H1 (cell line): ENCODE measurements around the gene SYP. TPM values are rescaled to one million over a fixed set of nuclear protein-coding genes. Genes with fewer than 3 reads are reported as not detected.
"Not testable (repeated sequence)": the region's sequence is repeated elsewhere in the genome, so short reads cannot be mapped to it uniquely, and the experiment has no call there.

Source experiments
- CTCF ChIA-PET: fragments of 300-600 bp; sonication (Branson Sonifier 250); formaldehyde crosslinking; loops from one replicate; lab custom pipeline; 2021; ENCODE audit not compliant: partially characterized antibody; lab: Charles Lee
- POLR2A ChIA-PET: fragments of 300-600 bp; sonication (Branson Sonifier 250); formaldehyde crosslinking; loops from one replicate; lab custom pipeline; 2021; ENCODE audit warnings: inconsistent platforms; ENCODE audit not compliant: partially characterized antibody; lab: Charles Lee
- DNase-seq, 2 experiments: peaks; one replicate each; pipeline versions ENCODE4 v3.0.0 to v3.0.0-alpha.2; 2010 to 2022; ENCODE audit warnings: low spot score in 2 of 2, low read depth in 1 of 2, mixed read lengths in 1 of 2
- FAIRE-seq: peaks from 2 replicates; lab custom pipeline; 2011; peaks lifted over from hg19 to GRCh38; lab: Jason Lieb, UNC
- H2AFZ ChIP-seq: 2 replicates; pipeline ENCODE4 v1.8.1; 2012; ENCODE audit warnings: low read length, inconsistent platforms
- H2AK5ac ChIP-seq: 2 replicates; pipeline ENCODE4 v1.6.1; 2013; ENCODE audit warnings: low read depth, low read length
- H2BK120ac ChIP-seq: replicated peaks from 2 replicates; pipeline ENCODE3; 2013; ENCODE audit warnings: low read depth, low read length, inconsistent platforms
- H2BK12ac ChIP-seq: 2 replicates; pipeline ENCODE4 v1.6.1; 2013; ENCODE audit warnings: low read depth, low read length
- H2BK15ac ChIP-seq: 2 replicates; pipeline ENCODE4 v1.6.1; 2013; ENCODE audit warnings: low read length
- H2BK20ac ChIP-seq: 2 replicates; pipeline ENCODE4 v1.6.1; 2013; ENCODE audit warnings: low read length
- H2BK5ac ChIP-seq: 2 replicates; pipeline ENCODE4 v1.6.1; 2013; ENCODE audit warnings: low read depth, low read length
- H3K14ac ChIP-seq: 2 replicates; pipeline ENCODE4 v1.6.1; 2013; ENCODE audit warnings: inconsistent platforms; ENCODE audit not compliant: insufficient read length
- H3K18ac ChIP-seq: 2 replicates; pipeline ENCODE4 v1.6.1; 2013; ENCODE audit warnings: low read length; ENCODE audit errors: extremely low read depth
- H3K23ac ChIP-seq: 2 replicates; pipeline ENCODE4 v1.6.1; 2013; ENCODE audit warnings: inconsistent platforms; ENCODE audit not compliant: insufficient read length
- H3K23me2 ChIP-seq: 2 replicates; pipeline ENCODE4 v1.6.1; 2013; ENCODE audit warnings: low read depth, low read length
- H3K27ac ChIP-seq: 2 replicates; pipeline ENCODE4 v1.6.1; 2011; ENCODE audit warnings: low read depth, low read length, inconsistent platforms
- H3K27me3 ChIP-seq, 4 experiments: replicated peaks in 1 of 4; 1 replicate in 1 of 4; 2 replicates in 3 of 4; pipeline versions ENCODE4 v1.6.1 to v1.8.1; 2011 to 2013; ENCODE audit warnings: low read length in 3 of 4, mild to moderate bottlenecking in 3 of 4, inconsistent platforms in 2 of 4, mixed read lengths in 2 of 4, moderate library complexity in 1 of 4; ENCODE audit not compliant: control insufficient read depth in 3 of 4, insufficient read depth in 3 of 4; ENCODE audit errors: extremely low read depth in 1 of 4
- H3K36me3 ChIP-seq, 4 experiments: 2 replicates each; pipeline versions ENCODE4 v1.6.1 to v1.8.1; 2011 to 2013; ENCODE audit warnings: mild to moderate bottlenecking in 4 of 4, low read length in 3 of 4, moderate library complexity in 2 of 4, control low read depth in 1 of 4, inconsistent platforms in 1 of 4; ENCODE audit not compliant: insufficient read depth in 4 of 4, control insufficient read depth in 2 of 4
- H3K4ac ChIP-seq: replicated peaks from 2 replicates; pipeline ENCODE3; 2013; ENCODE audit warnings: low read length, low read depth, mixed read lengths, inconsistent platforms; ENCODE audit not compliant: insufficient read length
- H3K4me1 ChIP-seq, 4 experiments: replicated peaks in 1 of 4; 1 replicate in 1 of 4; 2 replicates in 3 of 4; pipeline versions ENCODE4 v1.6.1 to v1.8.1; 2011 to 2013; ENCODE audit warnings: low read length in 3 of 4, inconsistent platforms in 2 of 4, mixed read lengths in 1 of 4; ENCODE audit not compliant: insufficient read depth in 4 of 4, control insufficient read depth in 3 of 4
- H3K4me2 ChIP-seq, 2 experiments: 2 replicates each; pipeline versions ENCODE4 v1.6.1 to v1.8.1; 2011 to 2013; ENCODE audit warnings: low read depth in 2 of 2, low read length in 2 of 2, control low read depth in 1 of 2, inconsistent platforms in 1 of 2, mild to moderate bottlenecking in 1 of 2; ENCODE audit not compliant: insufficient read depth in 1 of 2
- H3K4me3 ChIP-seq, 4 experiments: fragments of 200-600, 300-600 bp in 1 of 4; sonication (generic), shearing (Covaris generic), sonication (Bioruptor Twin) in 1 of 4; 2 replicates each; pipeline versions ENCODE4 v1.5.1 to v1.8.1; 2011 to 2016; ENCODE audit warnings: low read length in 4 of 4, low read depth in 3 of 4, control low read depth in 2 of 4, inconsistent platforms in 2 of 4, mild to moderate bottlenecking in 2 of 4, mixed read lengths in 1 of 4, moderate library complexity in 1 of 4; ENCODE audit not compliant: insufficient read depth in 2 of 4; ENCODE audit errors: extremely low read depth in 1 of 4
- H3K56ac ChIP-seq: replicated peaks from 2 replicates; pipeline ENCODE3; 2013; ENCODE audit warnings: low read depth, mild to moderate bottlenecking, mixed read lengths, low read length, inconsistent platforms; ENCODE audit not compliant: insufficient read length
- H3K79me1 ChIP-seq: 2 replicates; pipeline ENCODE4 v1.6.1; 2013; ENCODE audit warnings: low read depth, low read length, control low read depth
- H3K79me2 ChIP-seq, 2 experiments: 2 replicates each; pipeline versions ENCODE4 v1.6.1 to v1.8.1; 2012 to 2013; ENCODE audit warnings: low read length in 2 of 2, mild to moderate bottlenecking in 2 of 2, inconsistent platforms in 1 of 2; ENCODE audit not compliant: insufficient read depth in 2 of 2, control insufficient read depth in 1 of 2
- H3K9ac ChIP-seq, 4 experiments: replicated peaks in 1 of 4; 1 replicate in 1 of 4; 2 replicates in 3 of 4; pipeline versions ENCODE4 v1.6.1 to v1.8.1; 2011 to 2013; ENCODE audit warnings: low read depth in 3 of 4, low read length in 3 of 4, control low read depth in 2 of 4, mild to moderate bottlenecking in 2 of 4, moderate library complexity in 2 of 4, inconsistent platforms in 1 of 4; ENCODE audit errors: extremely low read depth in 1 of 4
- H3K9me3 ChIP-seq, 2 experiments: 2 replicates each; pipeline versions ENCODE4 v1.6.1 to v1.8.1; 2012 to 2013; ENCODE audit warnings: mild to moderate bottlenecking in 2 of 2, moderate library complexity in 2 of 2, control low read depth in 1 of 2, inconsistent platforms in 1 of 2, low read depth in 1 of 2, low read length in 1 of 2, mixed read lengths in 1 of 2; ENCODE audit not compliant: insufficient read depth in 2 of 2
- H4K20me1 ChIP-seq, 2 experiments: replicated peaks in 1 of 2; 2 replicates each; pipeline versions ENCODE3 to v1.8.1; 2011 to 2013; ENCODE audit warnings: inconsistent platforms in 2 of 2, low read length in 2 of 2, mild to moderate bottlenecking in 1 of 2; ENCODE audit not compliant: insufficient read depth in 2 of 2, control insufficient read depth in 1 of 2
- H4K5ac ChIP-seq: 2 replicates; pipeline ENCODE4 v1.6.1; 2013; ENCODE audit warnings: low read length, low read depth, mixed read lengths, inconsistent platforms; ENCODE audit not compliant: insufficient read length
- H4K8ac ChIP-seq: 2 replicates; pipeline ENCODE4 v1.8.0; 2013; ENCODE audit warnings: mild to moderate bottlenecking, moderate library complexity, low read length, inconsistent platforms; ENCODE audit not compliant: insufficient read depth; ENCODE audit errors: extremely low read depth
- H4K91ac ChIP-seq: replicated peaks from 2 replicates; pipeline ENCODE3; 2013; ENCODE audit warnings: low read length, mixed read lengths, inconsistent platforms; ENCODE audit not compliant: insufficient read length
- BRCA1 ChIP-seq: IDR thresholded peaks from 2 replicates; pipeline ENCODE4 v1.6.1; 2012; ENCODE audit warnings: low read depth, low read length, improper control_type of control experiment
- HDAC6 ChIP-seq: IDR thresholded peaks from one replicate; pipeline ENCODE4 v1.7.1; 2012; ENCODE audit warnings: low read depth, mild to moderate bottlenecking, inconsistent platforms, low read length, moderate library complexity
- RXRA ChIP-seq: IDR thresholded peaks from 2 replicates; pipeline ENCODE4 v1.6.1; 2011; ENCODE audit warnings: low read depth, mild to moderate bottlenecking, low read length, moderate library complexity; ENCODE audit not compliant: insufficient read depth
- SIX5 ChIP-seq: IDR thresholded peaks from 2 replicates; pipeline ENCODE4 v1.6.1; 2011; ENCODE audit warnings: mild to moderate bottlenecking, low read depth, low read length
- ZNF274 ChIP-seq: IDR thresholded peaks from 2 replicates; pipeline ENCODE4 v1.7.0; 2012; ENCODE audit warnings: low read length, borderline replicate concordance; ENCODE audit errors: extremely low read depth
- WGBS, 2 experiments: shearing (Covaris generic) in 1 of 2; methylation state at CpG; one replicate each; pipeline versions ENCODE4 v1.1.6 to v1.1.7; 2013 to 2015; ENCODE audit warnings: low lambda C conversion rate in 2 of 2, mixed read lengths in 2 of 2, inconsistent platforms in 1 of 2, low coverage in 1 of 2, missing lambda C conversion rate in 1 of 2; ENCODE audit not compliant: insufficient replicate concordance in 2 of 2, insufficient coverage in 1 of 2, insufficient read length in 1 of 2; ENCODE audit errors: extremely low coverage in 1 of 2, missing lambda C conversion rate in 1 of 2; 5-methylcytosine and 5-hydroxymethylcytosine counted together
- polyA plus RNA-seq, 7 experiments: library from polyadenylated mRNA; depleted of rRNA in 3 of 7; stranded (reverse) in 5 of 7; unstranded in 2 of 7; fragments of >200 nt in 5 of 7; fragments of 200-250 nt in 2 of 7; gene quantifications; 1 replicate in 5 of 7; 2 replicates in 1 of 7; 4 replicates in 1 of 7; pipeline versions ENCODE4 v1.2.1 to v1.2.3, GENCODE V29; 2011 to 2013; ENCODE audit warnings: missing spikeins in 2 of 7, mixed read lengths in 2 of 7
- total RNA-seq: library from RNA; stranded (reverse); fragmentation: NEBNext Ultra II Directional; extraction: Animal tissue kit (Norgen Biotek cat#: 25700); gene quantifications from 2 replicates; pipeline ENCODE4 v1.2.1, GENCODE V29; 2021
- TF ChIP-seq, protein P1 (sequence below): IDR thresholded peaks from 2 replicates; pipeline ENCODE4 v1.6.1; 2012; ENCODE audit warnings: inconsistent platforms

SYP gene
- total and polyA plus RNA-seq, 2 of the 8 experiments (the other 6 are each of a cell fraction or from before 2014, with no cell fraction given), result 4.3 to 10.8 TPM

GRCh38 chrX:49153467-49153866, 46.5 kb downstream of the SYP start (continued):
- TF ChIP-seq, protein P1, sequence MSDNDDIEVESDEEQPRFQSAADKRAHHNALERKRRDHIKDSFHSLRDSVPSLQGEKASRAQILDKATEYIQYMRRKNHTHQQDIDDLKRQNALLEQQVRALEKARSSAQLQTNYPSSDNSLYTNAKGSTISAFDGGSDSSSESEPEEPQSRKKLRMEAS, result no peak
- TF ChIP-seq RXRA (no peak), ZNF274 (no peak), BRCA1 (no peak), HDAC6 (no peak), SIX5 (no peak)

GRCh38 chrX:49149291-49149690, 50.7 kb downstream of the SYP start:
- not testable (repeated sequence) for FAIRE-seq
- WGBS, 2 experiments, result 95% methylated on average over 9 of the region's 14 CpGs; no CpG with 5 or more reads in 1 of the 2 experiments

More at GRCh38 chrX:49149291-49149690, 50.7 kb downstream of the SYP start:
- H3K23ac ChIP-seq, H3K23me2 ChIP-seq, H4K5ac ChIP-seq, H3K56ac ChIP-seq, CTCF ChIA-PET, H2BK20ac ChIP-seq, H3K4ac ChIP-seq, H3K14ac ChIP-seq, H3K36me3 ChIP-seq, H3K27ac ChIP-seq, H3K4me3 ChIP-seq, H2BK5ac ChIP-seq, H3K18ac ChIP-seq, H4K8ac ChIP-seq, H2AFZ ChIP-seq, DNase-seq, H2BK15ac ChIP-seq, H3K4me2 ChIP-seq, H3K4me1 ChIP-seq, H3K9me3 ChIP-seq, H4K20me1 ChIP-seq, H2BK12ac ChIP-seq, H3K27me3 ChIP-seq, H3K79me2 ChIP-seq, POLR2A ChIA-PET, H2AK5ac ChIP-seq, H3K79me1 ChIP-seq, H3K9ac ChIP-seq, H2BK120ac ChIP-seq, H4K91ac ChIP-seq: not testable (repeated sequence)
